ENCODE results near the gene PCDH19. TPM values are rescaled to one million over a fixed set of nuclear protein-coding genes. Genes with fewer than 3 reads are reported as not detected.
A peak's percentile ranks its signal among the peaks of the same experiment; 100 is the strongest.
"Not testable (repeated sequence)": the region's sequence is repeated elsewhere in the genome, so short reads cannot be mapped to it uniquely, and the experiment has no call there.

Gene PCDH19
- not detected in 2 replicates for total RNA-seq

- ATAC-seq (ENCODE audit: low read depth) (peak; percentile 62), DNase-seq (no peak)
- H3K27ac Mint-ChIP-seq = no peak within 1 kb of the TSS
- TF ChIP-seq CTCF (IDR thresholded peaks at IDR 0.05) = no peak
- peak within 1 kb of the TSS; percentile 78 for H3K4me3 Mint-ChIP-seq
- H3K4me1 Mint-ChIP-seq = peaks cover 20% of the 10 kb centered on the region
- no peaks in the 10 kb centered on the region for H3K36me3 Mint-ChIP-seq (ENCODE audit: low read depth)
- no peaks in the 10 kb centered on the region for H3K9me3 Mint-ChIP-seq
- ChIA-PET POLR2A (no interaction called here), CTCF (no interaction called here)
- peaks cover 36% of the 10 kb centered on the region for H3K27me3 Mint-ChIP-seq
- intact Hi-C loops (cut with micrococcal nuclease) = no loop called here
Measured at GRCh38 chrX:100409610-100410590, at the start of gene PCDH19. Gene PCDH19, minus strand, starts transcription at chrX:100410273. Its CDS starts 1,676 bp downstream, at chrX:100408597.

GRCh38 chrX:100449696-100450608 is 39.9 kb upstream of the PCDH19 start:
- H3K27me3 Mint-ChIP-seq = peaks cover 6% of the 10 kb centered on the region
- no peak for TF ChIP-seq CTCF (IDR thresholded peaks at IDR 0.05)
- no peak for DNase-seq
- no peak overlapping the region for H3K4me3 Mint-ChIP-seq
- no peaks in the 10 kb centered on the region for H3K36me3 Mint-ChIP-seq (ENCODE audit: low read depth)
- no peak overlapping the region for H3K27ac Mint-ChIP-seq
- H3K4me1 Mint-ChIP-seq = no peaks in the 10 kb centered on the region
- intact Hi-C loops (cut with micrococcal nuclease) = no loop called here
- ChIA-PET CTCF (no interaction called here), POLR2A (interaction anchor here (0.6 kb wide), 1 partner anchor 57 kb away, joined by 3 read pairs; no protein-coding TSS in a partner anchor)
- H3K9me3 Mint-ChIP-seq = no peaks in the 10 kb centered on the region
- no peak for ATAC-seq (ENCODE audit: low read depth)

GRCh38 chrX:100447655-100448397 is 37.8 kb upstream of the PCDH19 start:
- intact Hi-C loops (cut with micrococcal nuclease) = no loop called here
- Mint-ChIP-seq H3K36me3 (ENCODE audit: low read depth) (no peaks in the 10 kb centered on the region), H3K4me1 (no peaks in the 10 kb centered on the region), H3K9me3 (no peaks in the 10 kb centered on the region), H3K27me3 (peaks cover 6% of the 10 kb centered on the region), H3K4me3 (no peak overlapping the region), H3K27ac (no peak overlapping the region)
- CTCF ChIA-PET = interaction anchor here (1.5 kb wide), 1 partner anchor 36 kb away, joined by 3 read pairs; no protein-coding TSS in a partner anchor
- POLR2A ChIA-PET = no interaction called here
- TF ChIP-seq CTCF (IDR thresholded peaks at IDR 0.05) = peak; percentile 44
- no peak for DNase-seq
- peak; percentile 49 for ATAC-seq (ENCODE audit: low read depth)

DNA sequence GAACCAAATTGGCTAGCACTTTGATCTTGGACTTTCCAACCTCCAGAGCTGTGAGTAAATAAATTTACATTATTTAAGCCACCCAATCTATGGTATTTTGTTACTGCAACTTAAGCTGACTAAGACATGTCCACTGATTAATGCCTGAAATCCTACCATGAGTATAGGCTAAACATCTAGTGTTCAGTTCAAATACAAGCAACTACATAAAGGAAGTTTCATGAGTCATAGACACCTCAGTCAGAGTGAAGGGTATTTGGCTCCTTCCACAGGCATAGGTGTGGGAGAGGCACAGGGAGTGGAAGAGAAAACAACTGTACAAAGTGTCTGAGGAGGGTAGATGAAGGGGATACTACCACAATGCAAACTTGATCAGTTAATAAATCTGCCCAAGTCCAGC is 35.5 kb upstream of the PCDH19 start:
- Mint-ChIP-seq H3K4me3 (no peak overlapping the region), H3K36me3 (ENCODE audit: low read depth) (no peaks in the 10 kb centered on the region), H3K27me3 (no peaks in the 10 kb centered on the region), H3K9me3 (no peaks in the 10 kb centered on the region), H3K4me1 (no peaks in the 10 kb centered on the region), H3K27ac (no peak overlapping the region)
- intact Hi-C loops (cut with micrococcal nuclease) = no loop called here
- CTCF ChIA-PET = no interaction called here
- TF ChIP-seq CTCF (IDR thresholded peaks at IDR 0.05) = no peak
- DNase-seq = no peak
- POLR2A ChIA-PET = no interaction called here
- no peak for ATAC-seq (ENCODE audit: low read depth)

DNA sequence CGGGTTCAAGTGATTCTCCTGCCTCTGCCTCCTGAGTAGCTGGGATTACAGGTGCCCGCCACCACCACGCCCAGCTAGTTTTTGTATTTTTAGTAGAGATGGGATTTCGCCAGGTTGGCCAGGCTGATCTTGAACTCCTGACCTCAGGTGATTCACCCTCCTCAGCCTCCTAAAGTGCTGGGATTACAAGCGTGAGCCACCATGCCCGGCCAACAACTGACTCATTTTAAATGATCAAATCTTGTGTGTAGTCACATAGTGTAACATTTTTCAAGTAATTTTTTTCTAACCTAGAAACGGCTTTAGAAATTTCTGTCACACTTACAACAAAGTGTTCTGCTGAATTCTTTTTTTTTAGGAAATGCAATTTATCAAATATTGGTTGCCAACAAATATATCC is 31.2 kb upstream of the PCDH19 start:
- H3K36me3 Mint-ChIP-seq (ENCODE audit: low read depth); CTCF ChIA-PET; H3K4me1 Mint-ChIP-seq; H3K4me3 Mint-ChIP-seq; DNase-seq; intact Hi-C loops (cut with micrococcal nuclease); H3K27me3 Mint-ChIP-seq; H3K27ac Mint-ChIP-seq; H3K9me3 Mint-ChIP-seq; ATAC-seq (ENCODE audit: low read depth); POLR2A ChIA-PET: not testable (repeated sequence)
